PC-9 (cell line): ENCODE data around the gene FERD3L. TPM values are rescaled to one million over a fixed set of nuclear protein-coding genes. Genes with fewer than 3 reads are reported as not detected.

Experiments
- BruUV-seq: library from RNA; stranded (reverse); fragments of 400-500 nt; replicated peaks from 2 replicates; lab custom pipeline; 2021; lab: Mats Ljungman, UMichigan
- CTCF ChIA-PET: fragments of 300-600 bp; sonication (Branson Sonifier 250); formaldehyde crosslinking; loops from one replicate; lab custom pipeline; 2022; ENCODE audit warnings: antibody characterized with exemption; lab: Charles Lee
- POLR2A ChIA-PET: fragments of 300-600 bp; sonication (Branson Sonifier 250); formaldehyde crosslinking; loops from one replicate; lab custom pipeline; 2022; ENCODE audit warnings: antibody characterized with exemption; ENCODE audit not compliant: unreplicated experiment; lab: Charles Lee
- DNase-seq, 2 experiments: peaks; one replicate each; pipeline versions ENCODE4 v3.0.0 to v3.0.0-alpha.2; 2015 to 2022; ENCODE audit warnings: mixed read lengths in 1 of 2
- H2AFZ ChIP-seq: fragments of 200-600 bp; sonication (generic); 2 replicates; pipeline ENCODE4 v1.8.1; 2017; ENCODE audit warnings: antibody characterized with exemption
- H3F3A ChIP-seq: fragments of 200-600 bp; sonication (generic); 2 replicates; pipeline ENCODE4 v1.8.1; 2017; ENCODE audit warnings: antibody characterized with exemption, mild to moderate bottlenecking, low read depth; ENCODE audit not compliant: insufficient read depth
- H3K27ac ChIP-seq: fragments of 200-600 bp; sonication (generic); 2 replicates; pipeline ENCODE4 v1.6.1; 2016; ENCODE audit warnings: mixed run types
- H3K27me3 ChIP-seq: fragments of 200-600 bp; sonication (generic); 2 replicates; pipeline ENCODE4 v1.6.1; 2016; ENCODE audit warnings: low read depth, mixed run types; ENCODE audit not compliant: insufficient read depth
- H3K36me3 ChIP-seq: fragments of 200-600 bp; sonication (generic); 2 replicates; pipeline ENCODE4 v1.6.1; 2016; ENCODE audit warnings: low read depth, mixed run types
- H3K4me1 ChIP-seq: fragments of 200-600 bp; sonication (generic); replicated peaks from 2 replicates; pipeline ENCODE4 v1.6.1; 2016; ENCODE audit warnings: mixed run types; ENCODE audit not compliant: insufficient read depth
- H3K4me2 ChIP-seq: fragments of 200-600 bp; sonication (generic); 2 replicates; pipeline ENCODE4 v1.6.1; 2017; ENCODE audit warnings: mixed run types
- H3K4me3 ChIP-seq: fragments of 200-600 bp; sonication (generic); 2 replicates; pipeline ENCODE4 v1.6.1; 2016; ENCODE audit warnings: mixed run types
- H3K79me2 ChIP-seq: fragments of 200-600 bp; sonication (generic); 2 replicates; pipeline ENCODE4 v1.6.1; 2017; ENCODE audit warnings: low read depth, mixed run types
- H3K9me2 ChIP-seq: fragments of 200-600 bp; sonication (generic); 2 replicates; pipeline ENCODE4 v1.8.1; 2017; ENCODE audit warnings: mild to moderate bottlenecking; ENCODE audit not compliant: insufficient read depth
- H3K9me3 ChIP-seq: fragments of 200-600 bp; sonication (generic); 2 replicates; pipeline ENCODE4 v1.8.1; 2016; ENCODE audit warnings: low read depth; ENCODE audit not compliant: insufficient read depth
- H4K20me1 ChIP-seq: fragments of 200-600 bp; sonication (generic); 2 replicates; pipeline ENCODE4 v1.8.1; 2017; ENCODE audit not compliant: insufficient read depth
- CTCF ChIP-seq: fragments of 200-600 bp; sonication (generic); conservative IDR thresholded peaks from 2 replicates; pipeline ENCODE4 v1.6.1; 2017; ENCODE audit warnings: mixed run types, antibody characterized with exemption, mild to moderate bottlenecking, moderate library complexity
- EZH2 ChIP-seq: fragments of 200-600 bp; sonication (generic); IDR thresholded peaks from 2 replicates; pipeline ENCODE4 v1.8.0; 2017; ENCODE audit warnings: antibody characterized with exemption, low read depth
- intact Hi-C: fragments of 100-400 bp; cut with micrococcal nuclease; formaldehyde crosslinking; loops from one replicate; pipeline ENCODE4 v1.10.0; 2022; ENCODE audit not compliant: unreplicated experiment
- total RNA-seq: library from RNA; stranded (reverse); gene quantifications from 2 replicates; pipeline ENCODE4 v1.2.3, GENCODE V29; 2021

The FERD3L gene
- total RNA-seq, 1 experiment from 2014 or later = not detected

- CTCF ChIA-PET = no interaction called here
- Histone ChIP-seq H3F3A (no peaks in the 10 kb centered on the region), H3K9me2 (no peaks in the 10 kb centered on the region), H2AFZ (no peak overlapping the region), H3K79me2 (no peaks in the 10 kb centered on the region), H3K36me3 (no peaks in the 10 kb centered on the region), H3K4me3 (no peak overlapping the region), H3K27ac (no peak overlapping the region), H3K9me3 (no peaks in the 10 kb centered on the region), H4K20me1 (no peaks in the 10 kb centered on the region), H3K4me2 (no peak overlapping the region), H3K27me3 (no peaks in the 10 kb centered on the region; the same call in 1 of the 2 replicates), H3K4me1 (no peaks in the 10 kb centered on the region)
- POLR2A ChIA-PET = no interaction called here
- DNase-seq = no peak
- TF ChIP-seq CTCF (no peak), EZH2 (no peak)
- BruUV-seq = no TSS peak
- intact Hi-C loops = no loop called here
These were observed 34.4 kb downstream of the FERD3L start for GRCh38 chr7:19110776-19111175.

- H3F3A ChIP-seq = no peaks in the 10 kb centered on the region
- no peaks in the 10 kb centered on the region for H4K20me1 ChIP-seq
- H3K36me3 ChIP-seq = no peaks in the 10 kb centered on the region
- H3K4me2 ChIP-seq = no peak overlapping the region
- no peak for DNase-seq
- BruUV-seq = no TSS peak
- no peaks in the 10 kb centered on the region; the same call in 1 of the 2 replicates for H3K27me3 ChIP-seq
- H3K9me3 ChIP-seq = no peaks in the 10 kb centered on the region
- no peaks in the 10 kb centered on the region for H3K9me2 ChIP-seq
- no peaks in the 10 kb centered on the region for H3K79me2 ChIP-seq
- no peak overlapping the region for H3K4me3 ChIP-seq
- H3K4me1 ChIP-seq = no peaks in the 10 kb centered on the region
- H3K27ac ChIP-seq = no peak overlapping the region
- no peak overlapping the region for H2AFZ ChIP-seq
- ChIA-PET CTCF (no interaction called here), POLR2A (no interaction called here)
- intact Hi-C loops = no loop called here
- TF ChIP-seq CTCF = no peak
- TF ChIP-seq EZH2 = no peak
These were observed 35.0 kb downstream of the FERD3L start for GRCh38 chr7:19110026-19110730.

DNA sequence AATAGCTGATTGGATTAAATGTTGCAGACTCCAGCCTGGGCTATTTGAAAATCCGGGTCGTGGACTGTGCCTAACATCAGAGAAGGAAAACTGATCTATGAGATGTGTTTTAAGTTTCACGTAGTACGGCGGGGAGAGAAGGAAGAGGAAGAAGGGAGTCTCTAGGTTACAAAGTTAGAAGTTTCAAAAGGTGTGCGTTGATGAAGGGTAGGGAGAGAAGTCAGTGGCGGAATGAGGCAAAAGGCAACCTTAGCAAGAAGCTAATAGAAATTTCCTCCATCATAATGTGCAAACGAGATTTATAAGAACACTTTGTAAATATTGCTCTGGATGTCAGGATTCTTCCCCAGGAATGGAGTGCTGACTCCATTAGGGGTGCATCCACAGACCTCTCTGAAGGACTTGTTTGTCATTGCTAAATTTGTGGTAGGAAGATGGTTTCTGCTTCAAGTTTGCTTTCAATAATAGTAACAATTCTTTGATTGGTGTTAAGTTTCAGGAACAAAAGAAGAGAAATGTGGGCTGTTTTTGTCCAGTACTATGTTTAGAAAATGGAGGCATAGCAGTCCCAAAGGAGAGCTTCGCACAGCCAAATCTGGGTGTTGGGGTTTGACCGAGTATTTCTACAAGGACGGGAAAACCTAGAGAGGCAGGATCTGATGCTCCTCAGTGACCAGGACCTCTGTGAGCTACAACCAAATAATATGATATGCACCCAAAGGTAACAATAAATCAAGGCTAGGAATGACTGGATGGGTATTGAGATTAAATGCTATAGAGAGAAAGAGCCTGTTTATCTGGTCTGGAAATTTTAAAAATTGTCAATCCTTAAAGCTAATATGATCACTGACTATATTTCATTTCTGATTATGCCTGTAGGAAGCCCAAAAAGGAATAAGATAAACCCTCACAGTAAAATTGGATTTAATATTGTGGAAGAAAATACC lies 35.9 kb downstream of the FERD3L start:
- H3K27ac ChIP-seq = no peak overlapping the region
- no peaks in the 10 kb centered on the region for H3K9me2 ChIP-seq
- H3K79me2 ChIP-seq = no peaks in the 10 kb centered on the region
- ChIA-PET CTCF (no interaction called here), POLR2A (no interaction called here)
- TF ChIP-seq CTCF (no peak), EZH2 (no peak)
- intact Hi-C loops = no loop called here
- no peaks in the 10 kb centered on the region for H3F3A ChIP-seq
- no peaks in the 10 kb centered on the region for H3K36me3 ChIP-seq
- H3K4me2 ChIP-seq = no peak overlapping the region
- no peaks in the 10 kb centered on the region for H3K9me3 ChIP-seq
- H3K27me3 ChIP-seq = no peaks in the 10 kb centered on the region; the same call in 1 of the 2 replicates
- no peak overlapping the region for H3K4me3 ChIP-seq
- 0 out of 2 replicates have a peak overlapping the region, but pooled peaks have one; percentile 15 for H2AFZ ChIP-seq
- DNase-seq = no peak
- no peaks in the 10 kb centered on the region for H3K4me1 ChIP-seq
- no TSS peak for BruUV-seq
- H4K20me1 ChIP-seq = no peaks in the 10 kb centered on the region
